ENCODE measurements around the gene GUCY2C.

DNA sequence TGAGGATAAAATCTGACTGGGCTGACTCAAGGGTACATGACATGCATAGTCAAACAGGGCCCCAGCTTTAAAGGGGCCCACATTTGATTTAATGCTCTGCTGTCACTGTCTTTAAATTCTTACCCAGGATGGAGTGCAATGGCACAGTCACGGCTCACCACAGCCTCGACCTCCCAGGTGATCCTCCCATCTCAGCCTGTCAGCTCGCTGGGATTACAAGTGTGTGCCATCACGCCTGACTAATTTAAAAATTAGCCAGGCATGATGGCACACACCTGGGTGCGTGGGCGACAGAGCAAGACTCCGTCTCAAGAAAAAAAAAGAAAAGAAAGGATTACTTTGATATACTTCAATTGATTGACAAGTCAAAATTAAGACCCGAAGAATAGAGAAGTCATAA lies 119.5 kb downstream of the GUCY2C start:
- TF ChIP-seq CTCF (IDR thresholded peaks at IDR 0.05) (no peak), POLR2A (IDR thresholded peaks at IDR 0.05) (no peak), EP300 (IDR thresholded peaks at IDR 0.05; ENCODE audit: low read depth) (no peak), POLR2AphosphoS5 (IDR thresholded peaks at IDR 0.05) (no peak)
